Measurements from ENCODE around the gene MRPL19. TPM values are rescaled to one million over a fixed set of nuclear protein-coding genes. Genes with fewer than 3 reads are reported as not detected.

Gene MRPL19
- total RNA-seq, 1 donor from 2014 or later, result 45.4 TPM

GRCh38 chr2:75616406-75616805, 30.2 kb upstream of the MRPL19 start:
- DNase-seq (ENCODE audit: low spot score), result no peak

DNA sequence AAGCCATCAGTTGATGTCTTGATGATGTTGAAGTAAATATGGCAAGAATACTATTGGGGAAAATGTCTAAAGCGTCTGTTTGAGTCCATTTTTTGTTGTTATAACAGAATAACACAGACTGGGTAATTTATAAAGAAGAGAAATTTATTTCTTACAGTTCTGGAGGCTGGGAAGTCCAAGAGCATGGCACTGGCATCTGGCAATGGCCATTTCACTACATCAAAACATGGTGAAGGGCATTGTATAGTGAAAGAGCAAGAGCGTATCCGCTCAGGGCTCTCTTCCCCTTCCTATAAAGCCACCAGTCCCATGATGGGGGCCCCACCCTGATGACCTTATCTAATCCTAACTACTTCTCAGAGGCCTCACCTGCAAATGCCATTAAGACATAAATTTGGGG, 29.6 kb upstream of the MRPL19 start:
- DNase-seq (ENCODE audit: low spot score), result no peak

DNA sequence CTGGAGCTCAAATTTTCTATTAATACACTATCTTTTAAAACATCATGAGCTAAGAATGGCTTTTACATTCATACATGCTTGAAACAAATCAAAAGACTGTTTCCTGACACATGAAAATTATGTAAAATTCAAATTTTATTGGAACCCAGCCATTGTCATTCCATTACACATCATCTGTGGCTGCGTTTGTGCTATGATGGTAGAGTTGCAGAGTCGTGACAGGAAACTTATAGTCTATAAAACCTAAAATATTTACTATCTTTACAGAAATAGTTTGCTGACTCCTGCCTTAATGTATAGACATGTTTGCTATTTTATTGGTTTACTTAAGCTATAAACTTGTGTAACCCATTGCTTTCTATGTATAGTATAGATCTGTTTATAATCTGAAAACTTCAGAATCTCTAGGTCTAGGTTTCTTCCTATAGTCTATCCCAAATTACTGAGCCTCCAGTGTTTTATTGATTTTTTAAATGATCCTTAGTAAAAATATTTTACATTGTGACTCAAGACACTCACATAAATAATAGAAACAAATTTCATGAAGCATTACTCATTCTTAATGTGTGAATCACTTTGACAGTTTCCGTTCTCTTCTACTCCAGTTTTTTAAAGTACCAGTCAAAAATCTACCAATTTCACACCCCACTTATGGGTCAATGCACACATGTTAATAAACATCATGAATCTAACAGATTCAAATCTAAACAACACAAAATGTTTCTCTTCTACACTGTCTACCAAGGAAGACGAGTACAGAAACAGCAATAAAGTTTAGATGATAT, 26.4 kb upstream of the MRPL19 start:
- no peak for DNase-seq (ENCODE audit: low spot score)

- no peak for DNase-seq (ENCODE audit: low spot score)
Measured at GRCh38 chr2:75621228-75621627, 25.4 kb upstream of the MRPL19 start.

- DNase-seq (ENCODE audit: low spot score), result no peak
Measured at GRCh38 chr2:75622500-75622899, 24.1 kb upstream of the MRPL19 start.

DNA sequence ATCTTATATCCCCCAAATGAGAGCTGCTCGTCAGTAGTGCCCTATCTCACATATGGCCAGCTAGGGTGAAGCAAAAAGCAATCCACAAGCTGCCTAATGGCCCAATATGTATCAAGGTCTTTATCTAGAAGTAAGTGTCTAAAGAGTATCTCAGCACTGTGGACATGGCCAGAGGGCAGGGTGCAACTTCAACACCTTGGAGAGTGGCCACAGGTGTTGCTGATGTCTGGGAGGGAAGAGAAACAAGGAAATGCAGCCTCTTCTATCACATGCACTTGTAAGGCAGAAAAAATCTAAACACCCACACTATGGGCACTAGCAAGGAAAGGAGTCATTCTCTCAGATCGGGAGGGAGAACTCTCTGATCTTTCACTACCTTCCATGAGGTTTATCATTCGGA, 23.7 kb upstream of the MRPL19 start:
- DNase-seq (ENCODE audit: low spot score), result no peak

- peak; percentile 63 for DNase-seq (ENCODE audit: low spot score)
Measured at GRCh38 chr2:75627902-75628504, 18.6 kb upstream of the MRPL19 start.

DNA sequence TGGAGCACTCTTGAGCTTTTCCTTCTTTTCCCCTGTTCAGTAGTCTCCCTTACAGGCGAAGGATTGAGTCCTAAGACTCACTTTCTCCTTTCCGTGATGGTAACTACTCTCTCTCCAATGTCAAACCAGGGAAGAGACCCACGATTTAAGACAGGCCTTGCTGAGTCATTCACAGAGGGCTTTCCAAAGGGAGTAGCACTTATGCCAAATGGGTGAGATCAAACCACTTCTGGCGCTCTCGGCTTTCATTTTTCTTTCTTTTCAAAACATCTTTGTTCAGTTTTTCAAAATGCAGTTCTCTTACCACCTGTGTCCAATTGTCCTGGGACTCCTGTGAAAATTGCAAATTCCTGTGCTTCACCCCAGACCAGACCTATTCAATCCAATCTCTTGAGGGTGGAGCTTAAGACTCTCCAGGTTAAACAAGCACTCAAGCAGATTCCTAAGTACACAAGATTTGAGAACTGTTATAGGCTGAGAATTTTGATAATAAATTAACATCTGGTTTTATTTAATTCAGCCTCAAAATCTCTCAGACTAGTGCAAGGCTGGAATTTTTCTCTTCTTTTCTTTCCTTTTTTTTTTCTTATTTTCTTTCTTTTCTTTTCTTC, 14.4 kb upstream of the MRPL19 start:
- DNase-seq (ENCODE audit: low spot score), result no peak

- no peak for DNase-seq (ENCODE audit: low spot score)
Measured at GRCh38 chr2:75632813-75633212, 13.8 kb upstream of the MRPL19 start.

GRCh38 chr2:75633620-75634019, 13.0 kb upstream of the MRPL19 start:
- DNase-seq (ENCODE audit: low spot score), result no peak

- no peak for DNase-seq (ENCODE audit: low spot score)
Measured at GRCh38 chr2:75634945-75635344, 11.6 kb upstream of the MRPL19 start.

DNA sequence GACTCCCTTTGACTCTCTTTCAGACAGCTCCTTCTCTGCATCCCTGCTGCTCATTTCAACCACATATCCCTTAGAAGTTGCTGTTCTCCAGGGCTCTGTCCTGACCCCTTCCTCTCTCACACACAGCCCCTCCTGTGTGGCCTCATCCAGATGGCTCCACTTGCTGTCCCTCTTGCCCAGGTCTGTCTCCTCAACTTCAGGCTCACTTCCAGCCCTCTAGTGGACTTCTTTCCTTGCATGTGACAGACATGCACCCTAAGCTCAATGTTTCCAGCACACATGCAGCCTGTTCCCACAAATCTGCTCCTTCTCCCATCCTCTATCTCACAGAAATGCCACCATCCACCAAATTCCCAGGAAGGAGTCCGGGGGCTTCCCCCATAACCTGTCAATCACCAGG, 9.0 kb upstream of the MRPL19 start:
- no peak for DNase-seq (ENCODE audit: low spot score)

DNA sequence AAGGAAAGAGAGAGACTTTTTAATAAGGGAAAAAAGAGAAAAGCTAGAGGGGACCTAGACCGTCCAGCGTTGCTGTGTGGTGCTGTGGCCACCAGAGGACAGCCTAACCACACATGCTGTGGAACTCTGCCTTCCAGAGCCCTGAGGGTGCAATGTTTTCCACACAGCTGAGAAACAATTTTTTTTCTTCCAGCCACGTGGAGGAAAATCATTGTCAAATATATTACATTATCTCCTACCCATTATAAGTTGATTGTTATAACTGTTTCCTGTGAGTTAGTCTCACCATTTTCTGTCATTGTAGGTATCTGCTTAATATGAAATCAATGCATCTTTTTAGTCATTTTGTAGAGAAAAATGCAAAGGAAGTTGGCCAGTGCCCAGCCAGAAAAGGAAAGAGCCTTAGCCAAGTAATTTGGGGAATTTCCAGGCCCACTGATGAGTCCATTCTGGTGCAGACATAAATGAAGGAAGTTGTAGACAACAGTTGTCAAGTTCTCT, 5.9 kb upstream of the MRPL19 start:
- DNase-seq (ENCODE audit: low spot score), result peak; percentile 69

DNA sequence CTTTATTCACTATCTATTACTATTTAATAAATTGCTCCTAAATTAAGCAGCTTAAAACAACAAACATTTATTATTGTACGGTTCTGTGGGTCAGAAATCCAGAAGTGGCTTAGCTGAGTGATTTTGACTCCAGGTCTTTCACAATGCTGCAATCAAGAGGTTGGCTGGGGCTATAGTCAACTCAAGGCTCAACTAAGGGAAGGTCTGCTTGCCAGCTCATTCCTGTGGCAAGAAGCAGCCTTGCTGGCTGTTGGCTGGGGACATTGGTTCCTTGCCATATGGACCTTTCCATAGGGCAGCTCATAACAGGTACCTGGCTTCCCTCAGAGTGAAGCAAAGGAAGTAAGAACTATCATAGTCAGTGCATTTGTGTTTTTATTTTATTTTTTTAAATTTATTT, 5.0 kb upstream of the MRPL19 start:
- DNase-seq (ENCODE audit: low spot score), result no peak

GRCh38 chr2:75643980-75644379, 2.6 kb upstream of the MRPL19 start:
- DNase-seq (ENCODE audit: low spot score), result no peak

DNA sequence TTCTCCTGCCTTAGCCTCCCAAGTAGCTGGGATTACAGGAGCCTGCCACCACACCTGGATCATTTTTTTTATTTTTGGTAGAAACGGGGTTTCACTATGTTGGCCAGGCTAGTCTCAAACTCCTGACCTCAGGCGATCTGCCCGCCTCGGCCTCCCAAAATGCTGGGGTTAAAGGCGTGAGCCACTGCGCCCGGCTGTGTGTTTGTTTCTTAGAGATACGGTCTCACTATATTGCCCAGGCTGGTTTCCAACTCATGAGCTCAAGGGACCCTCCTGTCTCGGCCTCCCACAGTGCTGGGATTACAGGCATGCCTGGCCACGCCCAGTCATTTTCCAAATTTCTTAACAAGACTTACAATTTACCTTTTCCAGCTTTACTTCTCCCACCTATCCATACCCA, 940 bp upstream of the MRPL19 start:
- no peak for DNase-seq (ENCODE audit: low spot score)

DNA sequence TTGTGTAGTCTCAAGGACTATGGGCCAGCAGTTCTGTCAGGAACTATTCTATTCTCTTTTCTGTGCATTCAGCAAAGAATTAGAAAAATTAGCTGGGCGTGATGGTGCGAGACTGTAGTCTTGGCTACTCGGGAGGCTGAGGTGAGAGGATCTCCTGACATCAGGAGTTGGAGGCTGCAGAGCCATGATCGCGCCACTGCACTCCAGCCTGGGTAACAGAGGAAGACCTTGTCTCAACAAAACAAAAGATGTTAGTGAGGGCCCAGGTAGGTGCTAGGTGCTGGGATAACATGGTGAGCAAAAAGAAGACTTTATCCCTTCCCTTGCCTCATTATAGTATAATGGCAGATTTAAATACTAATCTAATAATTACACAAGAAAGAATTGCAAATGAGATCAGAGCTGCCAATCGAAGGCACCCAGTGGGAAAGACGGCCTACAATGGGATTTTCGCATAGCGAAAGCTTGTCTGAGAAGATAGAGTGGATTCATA, 447 bp upstream of the MRPL19 start:
- no peak for DNase-seq (ENCODE audit: low spot score)

DNA sequence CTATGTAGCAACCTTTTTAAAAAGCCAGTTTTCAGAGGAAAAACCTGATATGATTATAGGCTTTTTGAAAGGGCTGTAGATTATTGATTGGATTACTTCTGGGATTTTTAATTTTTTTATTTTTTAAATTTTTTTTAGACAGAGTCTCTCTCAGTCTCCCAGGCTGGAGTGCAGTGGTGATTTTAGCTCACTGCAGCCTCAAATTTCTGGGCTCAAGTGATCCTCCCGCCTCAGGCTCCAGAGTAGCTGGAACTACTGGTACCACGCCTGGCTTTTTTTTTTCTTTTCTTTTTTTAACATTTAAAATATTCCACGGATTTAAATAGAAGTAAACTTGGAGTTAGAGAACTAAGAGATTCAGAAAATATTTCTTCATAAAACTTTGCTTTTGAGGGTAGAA, 1.2 kb downstream of the MRPL19 start:
- DNase-seq (ENCODE audit: low spot score), result no peak

GRCh38 chr2:75654012-75654411, 7.4 kb downstream of the MRPL19 start:
- no peak for DNase-seq (ENCODE audit: low spot score)

GRCh38 chr2:75655861-75656260, 9.3 kb downstream of the MRPL19 start:
- DNase-seq (ENCODE audit: low spot score), result no peak

- DNase-seq (ENCODE audit: low spot score), result no peak
Measured at GRCh38 chr2:75656563-75656962, 10.0 kb downstream of the MRPL19 start.

- DNase-seq (ENCODE audit: low spot score), result no peak
Measured at GRCh38 chr2:75657798-75658197, 11.2 kb downstream of the MRPL19 start.

GRCh38 chr2:75666911-75667310, 20.3 kb downstream of the MRPL19 start:
- DNase-seq (ENCODE audit: low spot score), result no peak
